Neural cell (in vitro differentiated cells): ENCODE measurements around the gene ADAMTS1. TPM values are rescaled to one million over a fixed set of nuclear protein-coding genes. Genes with fewer than 3 reads are reported as not detected.

Experiments used
- H2AFZ ChIP-seq: fragments of 200-600, 300-800 bp; sonication (generic), shearing (Covaris generic); 2 replicates; pipeline ENCODE4 v1.6.0; 2014; ENCODE audit warnings: low read depth, mild to moderate bottlenecking, antibody characterized with exemption, low read length, moderate library complexity
- H3F3A ChIP-seq: fragments of 200-600 bp; shearing (Covaris generic); 2 replicates; pipeline ENCODE4 v1.6.1; 2016; ENCODE audit warnings: mild to moderate bottlenecking, moderate library complexity, mixed read lengths, antibody characterized with exemption, low read length; ENCODE audit not compliant: insufficient read depth, poor library complexity, severe bottlenecking
- H3K27ac ChIP-seq: fragments of 200-600, 300-800 bp; sonication (generic), shearing (Covaris generic); 2 replicates; pipeline ENCODE4 v1.5.1; 2014; ENCODE audit warnings: mild to moderate bottlenecking, low read length, moderate library complexity
- H3K27me3 ChIP-seq: fragments of 300-800, 200-600 bp; sonication (generic), shearing (Covaris generic); 2 replicates; pipeline ENCODE4 v1.6.0; 2014; ENCODE audit warnings: mild to moderate bottlenecking, low read depth, low read length, moderate library complexity; ENCODE audit not compliant: insufficient read depth
- H3K36me3 ChIP-seq: fragments of 300-800, 200-600 bp; sonication (generic), shearing (Covaris generic); 2 replicates; pipeline ENCODE4 v1.5.1; 2014; ENCODE audit warnings: mild to moderate bottlenecking, antibody characterized with exemption, low read length, moderate library complexity; ENCODE audit not compliant: insufficient read depth
- H3K4me2 ChIP-seq: fragments of 300-800, 200-600 bp; sonication (generic), shearing (Covaris generic); 2 replicates; pipeline ENCODE4 v1.6.0; 2014; ENCODE audit warnings: mild to moderate bottlenecking, low read length
- H3K4me3 ChIP-seq: fragments of 300-800, 200-600 bp; sonication (generic), shearing (Covaris generic); 2 replicates; pipeline ENCODE4 v1.5.1; 2014; ENCODE audit warnings: mild to moderate bottlenecking, low read length, moderate library complexity
- H3K79me2 ChIP-seq: fragments of 200-600 bp; shearing (Covaris generic); replicated peaks from 2 replicates; pipeline ENCODE4 v1.6.0; 2014; ENCODE audit warnings: mild to moderate bottlenecking, low read length, moderate library complexity; ENCODE audit not compliant: insufficient read depth
- H3K9ac ChIP-seq: fragments of 300-800, 200-600 bp; sonication (generic), shearing (Covaris generic); 2 replicates; pipeline ENCODE4 v1.6.1; 2016; ENCODE audit warnings: mild to moderate bottlenecking, low read length, mixed read lengths
- H3K9me2 ChIP-seq: fragments of 200-600 bp; shearing (Covaris generic); 2 replicates; pipeline ENCODE4 v1.6.1; 2016; ENCODE audit warnings: mild to moderate bottlenecking, low read length, mixed read lengths; ENCODE audit not compliant: insufficient read depth
- H3K9me3 ChIP-seq: fragments of 200-600, 300-800 bp; sonication (generic), shearing (Covaris generic); 2 replicates; pipeline ENCODE4 v1.6.1; 2016; ENCODE audit warnings: mild to moderate bottlenecking, mixed run types, low read length, moderate library complexity, mixed read lengths
- H4K20me1 ChIP-seq: fragments of 200-600 bp; shearing (Covaris generic); 2 replicates; pipeline ENCODE4 v1.6.1; 2016; ENCODE audit warnings: mild to moderate bottlenecking, mixed run types; ENCODE audit not compliant: insufficient read depth
- CTCF ChIP-seq: fragments of 450-650 bp; IDR thresholded peaks from 2 replicates; pipeline ENCODE4 v1.5.1; 2014; ENCODE audit warnings: antibody characterized with exemption, mild to moderate bottlenecking, moderate library complexity; ENCODE audit not compliant: poor library complexity, severe bottlenecking
- EP300 ChIP-seq: fragments of 450-650 bp; conservative IDR thresholded peaks from 2 replicates; pipeline ENCODE4 v1.6.1; 2014; ENCODE audit warnings: antibody characterized with exemption, mild to moderate bottlenecking, moderate library complexity; ENCODE audit not compliant: poor library complexity, severe bottlenecking
- EZH2 ChIP-seq: fragments of 200-600, 300-800 bp; shearing (Covaris generic), sonication (generic); IDR thresholded peaks from 2 replicates; pipeline ENCODE4 v1.6.1; 2014; ENCODE audit warnings: antibody characterized with exemption, low read length, borderline replicate concordance, mild to moderate bottlenecking; ENCODE audit not compliant: insufficient read depth, poor library complexity, severe bottlenecking
- MXI1 ChIP-seq: fragments of 450-650 bp; conservative IDR thresholded peaks from 2 replicates; pipeline ENCODE4 v1.6.1; 2014; ENCODE audit warnings: antibody characterized with exemption, mild to moderate bottlenecking; ENCODE audit not compliant: poor library complexity, severe bottlenecking
- POLR2AphosphoS5 ChIP-seq: IDR thresholded peaks from 2 replicates; pipeline ENCODE4 v1.6.1; 2012
- RAD21 ChIP-seq: fragments of 450-650 bp; conservative IDR thresholded peaks from 2 replicates; pipeline ENCODE4 v1.6.1; 2014; ENCODE audit warnings: antibody characterized with exemption, mild to moderate bottlenecking, moderate library complexity
- REST ChIP-seq: IDR thresholded peaks from 2 replicates; pipeline ENCODE4 v1.6.1; 2012; ENCODE audit warnings: borderline replicate concordance
- SMC3 ChIP-seq: fragments of 450-650 bp; conservative IDR thresholded peaks from 2 replicates; pipeline ENCODE4 v1.6.1; 2014; ENCODE audit warnings: antibody characterized with exemption, mild to moderate bottlenecking, moderate library complexity; ENCODE audit not compliant: poor library complexity
- TAF1 ChIP-seq: IDR thresholded peaks from 2 replicates; pipeline ENCODE4 v1.6.1; 2012; ENCODE audit warnings: low read depth
- polyA plus RNA-seq: library from polyadenylated mRNA; depleted of rRNA; stranded (reverse); fragments of >200 nt; gene quantifications from 2 replicates; pipeline ENCODE4 v1.2.3, GENCODE V29; 2014

Gene ADAMTS1
- polyA plus RNA-seq, 1 donor from 2014 or later, result 0.84 TPM

- Histone ChIP-seq H4K20me1 (no peaks in the 10 kb centered on the region), H3K9me2 (no peaks in the 10 kb centered on the region), H3K4me2 (no peak overlapping the region), H3K27ac (no peak overlapping the region), H3K79me2 (no peaks in the 10 kb centered on the region), H3K36me3 (no peaks in the 10 kb centered on the region), H2AFZ (no peak overlapping the region), H3F3A (no peaks in the 10 kb centered on the region), H3K4me3 (no peak overlapping the region), H3K9me3 (no peaks in the 10 kb centered on the region), H3K9ac (no peak overlapping the region), H3K27me3 (no peaks in the 10 kb centered on the region)
- TF ChIP-seq CTCF (no peak), TAF1 (no peak), EZH2 (no peak), POLR2AphosphoS5 (no peak)
Observed at GRCh38 chr21:26883768-26884167, 38.6 kb upstream of the ADAMTS1 start.

GRCh38 chr21:26881504-26882228 lies 36.5 kb upstream of the ADAMTS1 start:
- H3K9me3 ChIP-seq, result no peaks in the 10 kb centered on the region
- no peak overlapping the region for H3K4me3 ChIP-seq
- H2AFZ ChIP-seq, result no peak overlapping the region
- H3K4me2 ChIP-seq, result no peak overlapping the region
- H4K20me1 ChIP-seq, result no peaks in the 10 kb centered on the region
- TF ChIP-seq RAD21, result peak; percentile 69
- TF ChIP-seq CTCF, result peak; percentile 62
- no peak for TF ChIP-seq EP300
- TF ChIP-seq SMC3, result peak; percentile 67
- H3F3A ChIP-seq, result no peaks in the 10 kb centered on the region
- no peak overlapping the region for H3K27ac ChIP-seq
- H3K9me2 ChIP-seq, result no peaks in the 10 kb centered on the region
- no peaks in the 10 kb centered on the region for H3K27me3 ChIP-seq
- H3K9ac ChIP-seq, result no peak overlapping the region
- H3K79me2 ChIP-seq, result no peaks in the 10 kb centered on the region
- H3K36me3 ChIP-seq, result no peaks in the 10 kb centered on the region

- no peaks in the 10 kb centered on the region for H3K27me3 ChIP-seq
- H3K4me3 ChIP-seq, result no peak overlapping the region
- TF ChIP-seq CTCF (no peak), SMC3 (no peak), REST (no peak), EZH2 (no peak), POLR2AphosphoS5 (no peak), MXI1 (no peak), EP300 (no peak), RAD21 (no peak), TAF1 (no peak)
- no peak overlapping the region for H3K27ac ChIP-seq
- no peak overlapping the region for H3K9ac ChIP-seq
- H3K9me3 ChIP-seq, result no peaks in the 10 kb centered on the region
- H2AFZ ChIP-seq, result no peak overlapping the region
- no peaks in the 10 kb centered on the region for H3F3A ChIP-seq
- no peak overlapping the region for H3K4me2 ChIP-seq
- no peaks in the 10 kb centered on the region for H3K79me2 ChIP-seq
- no peaks in the 10 kb centered on the region for H3K36me3 ChIP-seq
- no peaks in the 10 kb centered on the region for H4K20me1 ChIP-seq
- H3K9me2 ChIP-seq, result no peaks in the 10 kb centered on the region
Observed at GRCh38 chr21:26877018-26877417, 31.8 kb upstream of the ADAMTS1 start.
